Fibroblast of peridontal ligament (primary cell): ENCODE measurements around the gene EXPH5.

Experiments
- DNase-seq: peaks from one replicate; pipeline ENCODE4 v3.0.0-alpha.2; 2010; ENCODE audit errors: extremely low read depth

The EXPH5 gene

DNA sequence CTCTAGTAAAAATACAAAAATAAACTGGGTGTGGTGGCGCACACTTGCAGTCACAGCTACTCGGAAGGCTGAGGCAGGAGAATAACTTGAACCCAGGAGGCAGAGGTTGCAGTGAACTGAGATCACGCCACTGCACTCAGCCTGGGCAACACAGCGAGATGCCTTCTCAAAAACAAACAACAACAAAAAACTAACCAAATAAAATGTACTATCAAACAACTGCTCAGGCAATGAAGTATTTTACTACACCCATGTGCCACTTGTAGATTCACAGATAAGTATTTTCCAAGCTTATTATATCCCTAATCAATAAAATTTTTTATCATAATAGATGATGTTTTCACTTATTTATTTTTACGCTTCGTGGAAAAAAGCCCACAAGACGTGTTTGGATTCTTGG, 127.2 kb downstream of the EXPH5 start:
- DNase-seq: no peak
